ENCODE data around the gene SLC25A25. TPM values are rescaled to one million over a fixed set of nuclear protein-coding genes. Genes with fewer than 3 reads are reported as not detected.

SLC25A25 gene
- total RNA-seq, 1 experiment from 2014 or later, result 24.9 TPM

DNA sequence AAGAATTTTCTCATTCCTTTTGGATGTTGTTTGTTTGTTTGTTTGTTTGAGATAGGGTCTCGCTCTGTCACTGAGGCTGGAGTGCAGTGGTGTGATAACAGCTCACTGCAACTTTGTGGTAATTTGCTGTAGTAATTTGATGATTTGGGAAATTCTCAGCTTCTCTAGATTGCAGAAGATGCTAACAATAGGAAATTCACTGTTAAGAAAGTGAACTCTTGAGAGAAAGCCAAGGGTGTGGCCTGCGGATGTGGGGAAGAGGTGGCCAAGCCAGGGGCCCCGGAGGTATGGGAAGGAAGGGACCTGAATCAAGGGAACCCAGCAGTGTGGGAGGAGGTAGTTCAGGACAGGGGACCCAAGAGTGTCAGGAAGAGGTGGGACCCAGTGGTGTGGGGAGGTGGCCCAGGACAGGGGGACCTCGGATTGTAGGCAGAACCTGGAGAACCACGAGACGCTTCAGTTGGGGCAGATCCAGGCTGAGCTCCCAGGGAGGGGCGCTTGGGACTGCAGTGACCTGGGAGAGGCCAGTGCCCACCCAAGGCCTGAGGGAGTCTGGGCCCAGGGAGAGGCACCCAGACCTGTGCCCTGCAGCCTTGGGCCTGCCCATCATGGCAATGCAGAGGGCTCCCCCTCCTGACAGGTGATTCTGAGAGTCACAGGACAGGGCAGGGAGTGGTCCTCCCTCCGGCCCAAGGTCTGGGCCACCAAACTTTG is 75.7 kb downstream of the SLC25A25 start:
- DNase-seq (ENCODE audit: low read depth), result no peak

DNA sequence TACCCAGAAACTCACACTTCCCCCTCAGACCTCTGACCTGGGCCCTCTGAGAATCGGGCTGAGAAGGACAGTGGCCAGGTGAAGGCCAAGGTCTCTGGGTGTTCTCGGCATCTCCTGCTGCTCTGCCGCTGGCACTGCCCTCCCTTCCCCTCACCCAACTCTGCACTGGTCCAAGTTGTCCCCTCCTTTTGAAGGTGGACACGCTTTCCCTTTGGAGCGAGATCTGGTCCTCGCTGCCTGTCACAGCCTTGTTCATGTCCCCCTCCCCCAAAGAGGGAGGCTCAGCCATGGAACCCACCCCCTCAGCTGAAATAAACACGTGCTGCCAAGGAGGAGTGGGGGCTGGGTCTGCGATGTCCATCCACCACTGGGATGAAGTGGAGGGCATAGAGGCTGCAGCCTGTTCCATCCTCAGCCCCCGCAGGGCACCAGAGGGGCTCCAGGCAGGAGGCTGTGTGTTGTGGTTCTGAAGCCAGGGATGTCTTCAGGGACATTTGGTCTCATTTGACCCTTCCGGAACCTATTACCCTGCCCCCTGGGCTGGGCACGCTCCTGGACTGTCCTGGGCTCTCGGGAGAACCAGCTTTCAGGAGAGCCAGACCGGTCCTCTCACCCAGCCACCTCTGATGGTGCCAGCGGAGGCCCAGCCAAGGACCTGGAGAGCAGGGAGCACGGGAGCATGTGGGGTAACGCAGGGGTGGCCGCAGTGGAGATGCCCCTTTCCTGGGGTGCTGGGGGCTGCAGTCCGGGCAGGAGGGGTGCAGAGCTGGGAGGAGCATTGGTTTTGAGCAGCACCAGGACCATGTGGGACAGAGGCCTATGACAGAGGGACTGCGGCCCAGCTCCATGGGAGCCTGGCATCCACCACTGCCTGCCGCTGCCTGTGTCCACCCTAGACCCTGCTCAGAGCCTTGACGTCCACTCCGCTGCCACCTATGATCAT is 76.5 kb downstream of the SLC25A25 start:
- no peak for DNase-seq (ENCODE audit: low read depth)

DNA sequence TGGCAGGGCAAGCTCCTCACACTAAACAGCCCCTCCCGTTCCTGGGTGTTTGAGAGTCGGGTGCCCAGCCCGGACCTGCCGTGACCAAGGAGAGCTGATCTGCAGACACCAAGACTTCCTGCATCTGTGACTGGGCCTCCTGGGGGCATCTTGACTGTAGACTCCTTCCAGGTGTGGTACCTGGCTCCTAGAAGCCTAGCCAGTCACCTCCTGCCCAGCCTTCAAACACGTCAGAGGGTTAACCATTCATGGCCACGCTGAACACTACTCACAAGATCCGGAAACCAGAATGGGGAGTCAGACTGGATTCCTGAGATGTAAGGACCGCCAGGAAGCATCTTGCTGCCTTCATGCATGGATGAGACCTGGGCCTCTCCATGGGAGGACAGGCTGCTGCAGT is 77.5 kb downstream of the SLC25A25 start:
- no peak for DNase-seq (ENCODE audit: low read depth)

DNA sequence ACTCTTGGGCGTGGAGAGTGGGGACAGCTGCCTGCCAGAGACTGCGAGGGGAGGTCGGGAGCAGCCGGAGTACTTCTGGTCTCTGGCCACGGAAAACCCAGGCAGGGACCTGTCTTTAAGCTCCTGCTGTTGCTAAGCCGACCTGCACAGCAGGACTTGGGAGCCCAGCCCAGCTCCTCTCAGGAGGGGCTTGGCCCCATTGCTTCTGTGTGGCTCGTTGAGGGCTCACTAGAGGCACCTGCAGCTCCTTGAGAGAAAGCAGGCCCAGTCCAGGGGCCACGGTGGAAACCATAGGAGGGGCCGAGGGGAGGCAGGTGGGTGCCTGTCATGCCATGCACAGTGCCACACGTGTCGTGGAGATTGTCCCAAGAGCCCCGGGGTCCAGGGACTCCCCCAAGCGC is 77.9 kb downstream of the SLC25A25 start:
- no peak for DNase-seq (ENCODE audit: low read depth)

DNA sequence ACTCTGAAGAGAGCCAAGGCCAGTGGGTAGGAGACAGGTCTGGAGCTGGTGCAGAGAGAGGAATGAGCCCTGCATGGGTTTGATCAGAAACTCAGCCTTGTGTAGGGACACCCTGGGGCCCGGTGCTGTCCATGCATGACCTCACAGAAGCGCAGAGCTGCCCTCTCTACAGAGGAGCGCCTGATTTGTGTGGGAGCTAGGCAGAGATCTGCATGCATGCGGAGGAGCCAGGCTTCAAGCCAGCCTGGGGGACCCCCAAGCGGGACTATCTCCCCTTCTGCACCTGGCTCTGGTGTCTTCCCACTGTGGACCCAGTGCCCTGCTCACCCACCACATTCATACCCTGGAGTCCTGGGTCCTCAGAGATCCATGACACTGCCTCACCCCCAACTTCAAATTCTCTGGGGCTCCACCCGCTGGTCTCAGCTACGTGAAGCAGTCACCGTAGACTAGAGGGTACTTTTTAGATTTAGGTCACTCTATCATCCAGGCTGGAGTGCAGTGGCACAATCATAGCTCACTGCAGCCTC is 78.6 kb downstream of the SLC25A25 start:
- DNase-seq (ENCODE audit: low read depth), result no peak

DNA sequence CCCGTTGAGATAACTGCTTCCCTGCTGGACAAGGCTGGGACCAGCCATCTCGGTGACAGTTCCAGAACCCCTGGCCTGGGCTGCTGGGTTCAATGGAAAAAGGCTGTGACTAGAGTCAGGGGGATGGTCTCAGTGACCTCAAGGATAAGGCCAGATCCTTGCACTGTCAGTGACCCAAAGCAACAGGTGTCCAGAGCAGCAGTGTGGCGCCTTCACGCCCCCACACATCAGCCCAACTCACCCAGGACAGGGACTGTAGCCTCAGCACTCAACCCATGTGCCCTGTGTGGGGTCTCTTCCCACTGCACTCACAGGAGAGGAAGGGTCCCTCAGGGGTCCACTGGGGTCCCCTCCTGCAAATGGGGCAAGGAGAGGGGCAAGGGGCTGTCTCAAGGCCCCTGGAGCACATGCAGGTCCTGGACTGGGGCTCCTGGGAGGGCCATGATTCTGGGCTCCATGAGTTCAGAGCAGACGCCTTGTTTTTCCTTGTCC is 80.5 kb downstream of the SLC25A25 start:
- no peak for DNase-seq (ENCODE audit: low read depth)

DNA sequence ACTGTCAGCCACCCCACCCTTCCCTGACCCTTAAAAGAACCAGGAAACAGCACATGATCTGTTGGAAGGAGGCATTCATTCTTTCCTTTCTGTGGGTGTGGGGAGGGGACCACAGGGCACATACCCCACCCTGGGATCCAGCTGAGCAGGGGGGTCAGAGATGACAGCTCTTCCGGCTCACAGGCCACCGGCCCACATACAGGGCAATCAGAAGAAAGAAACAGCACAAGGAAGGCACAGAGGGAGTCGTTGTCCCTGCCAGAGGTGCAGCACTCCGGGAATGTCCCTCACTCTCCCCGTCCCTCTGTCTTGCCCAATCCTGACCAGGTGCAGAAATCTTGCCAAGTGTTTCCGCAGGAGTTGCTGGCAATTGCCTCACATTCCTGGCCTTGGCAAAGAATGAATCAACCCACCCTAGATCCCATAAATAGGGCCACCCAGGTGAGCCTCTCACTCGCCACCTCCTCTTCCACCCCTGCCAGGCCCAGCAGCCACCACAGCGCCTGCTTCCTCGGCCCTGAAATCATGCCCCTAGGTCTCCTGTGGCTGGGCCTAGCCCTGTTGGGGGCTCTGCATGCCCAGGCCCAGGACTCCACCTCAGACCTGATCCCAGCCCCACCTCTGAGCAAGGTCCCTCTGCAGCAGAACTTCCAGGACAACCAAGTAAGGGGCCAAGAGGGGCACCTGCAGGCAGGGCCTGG is 81.1 kb downstream of the SLC25A25 start, which contains the start of gene LCN2:
LCN2 (plus strand) TSS at position 453 of the 701 bp plus-strand sequence; CDS start at position 526, 73 bp downstream.
- DNase-seq (ENCODE audit: low read depth), result no peak

DNA sequence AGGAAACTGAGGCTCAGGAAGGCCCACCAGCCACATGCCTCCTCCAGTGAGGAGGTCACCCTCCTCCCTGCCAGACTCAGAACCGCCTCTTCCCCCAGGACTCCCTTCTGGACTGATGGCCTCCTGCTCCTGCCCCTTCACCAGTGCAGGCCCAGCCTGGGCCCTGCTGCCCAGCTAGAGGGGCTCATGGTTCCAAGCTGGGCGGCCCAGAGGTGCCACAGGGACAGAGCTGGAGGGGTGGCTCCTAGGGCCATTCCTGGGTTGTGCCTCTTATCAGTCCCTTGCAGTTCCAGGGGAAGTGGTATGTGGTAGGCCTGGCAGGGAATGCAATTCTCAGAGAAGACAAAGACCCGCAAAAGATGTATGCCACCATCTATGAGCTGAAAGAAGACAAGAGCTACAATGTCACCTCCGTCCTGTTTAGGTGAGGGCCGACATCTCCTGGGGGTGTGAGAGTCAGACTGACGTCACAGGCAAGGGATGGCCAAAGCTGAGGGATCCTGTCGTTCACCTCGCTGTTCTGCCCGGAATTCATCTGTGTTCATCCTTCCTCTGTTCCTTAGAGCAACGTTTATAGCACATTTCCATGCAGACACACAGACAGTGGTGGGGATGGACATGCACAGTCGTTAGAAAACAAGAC is 82.0 kb downstream of the SLC25A25 start:
- DNase-seq (ENCODE audit: low read depth), result no peak

DNA sequence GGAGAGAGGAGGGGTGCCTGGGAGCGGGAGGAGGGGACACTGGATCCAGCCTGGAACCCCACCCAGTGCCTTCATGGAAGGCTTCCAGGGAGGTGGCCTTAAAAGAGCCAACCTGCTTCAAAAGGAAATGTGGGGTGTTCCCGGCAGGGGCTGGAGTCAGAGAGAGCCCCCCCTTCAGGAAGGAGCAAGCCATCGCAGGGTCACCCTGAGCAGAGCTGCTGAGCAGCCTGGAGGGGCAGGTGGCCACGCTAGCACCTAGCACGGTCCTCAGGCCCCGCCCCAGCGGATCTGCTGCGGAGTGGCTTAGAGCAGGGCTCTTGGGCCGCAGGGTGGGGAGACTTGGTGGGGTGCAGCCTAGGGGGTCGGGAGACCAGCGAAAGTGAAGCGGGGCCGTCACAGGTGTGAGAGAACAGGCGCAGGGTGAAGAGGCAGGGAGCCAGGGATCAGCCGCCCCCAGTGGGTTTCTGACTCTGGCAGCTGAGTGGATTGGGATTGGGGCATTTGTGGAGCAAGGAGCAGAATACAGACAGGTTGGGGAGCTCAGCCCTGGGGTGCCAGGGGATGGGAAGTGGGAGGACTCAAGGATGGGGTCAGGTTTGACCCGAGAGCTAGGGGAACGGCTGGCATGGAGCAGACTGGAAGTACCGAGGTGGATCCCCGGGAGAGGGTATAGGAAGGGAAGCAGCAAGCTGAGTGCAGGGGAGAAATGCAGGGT is 82.7 kb downstream of the SLC25A25 start:
- DNase-seq (ENCODE audit: low read depth), result no peak

DNA sequence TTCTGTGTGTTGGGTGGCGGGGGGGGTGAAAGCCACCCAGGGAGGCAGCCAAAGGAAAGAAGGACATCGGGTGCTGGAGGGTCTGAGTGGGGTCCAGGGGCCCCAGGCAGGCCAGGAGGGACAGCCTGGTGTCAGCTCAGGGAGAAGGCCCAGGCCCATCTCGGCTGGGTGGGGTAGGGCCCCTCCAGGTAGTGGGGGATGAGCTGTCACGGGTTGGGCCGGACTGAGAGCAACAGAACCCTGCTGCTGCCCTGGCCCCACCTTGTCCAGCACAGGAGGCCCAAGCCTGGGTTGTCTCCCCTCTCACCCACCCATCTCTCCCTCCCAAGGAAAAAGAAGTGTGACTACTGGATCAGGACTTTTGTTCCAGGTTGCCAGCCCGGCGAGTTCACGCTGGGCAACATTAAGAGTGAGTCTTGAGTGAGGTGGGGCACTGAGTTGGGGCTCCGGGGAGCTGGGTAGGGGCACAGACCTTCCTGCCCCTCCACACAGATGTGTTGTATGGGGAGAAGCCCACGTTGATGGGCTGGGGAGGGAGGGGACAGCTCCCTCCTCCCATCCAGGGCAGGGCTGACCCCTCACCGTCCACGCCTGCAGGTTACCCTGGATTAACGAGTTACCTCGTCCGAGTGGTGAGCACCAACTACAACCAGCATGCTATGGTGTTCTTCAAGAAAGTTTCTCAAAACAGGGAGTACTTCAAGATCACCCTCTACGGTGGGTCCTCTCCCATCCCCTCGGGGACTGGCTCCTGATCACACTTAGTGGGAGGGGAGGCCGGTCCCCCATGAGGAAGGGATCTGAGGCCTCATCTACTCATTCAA is 83.5 kb downstream of the SLC25A25 start:
- DNase-seq (ENCODE audit: low read depth), result no peak

DNA sequence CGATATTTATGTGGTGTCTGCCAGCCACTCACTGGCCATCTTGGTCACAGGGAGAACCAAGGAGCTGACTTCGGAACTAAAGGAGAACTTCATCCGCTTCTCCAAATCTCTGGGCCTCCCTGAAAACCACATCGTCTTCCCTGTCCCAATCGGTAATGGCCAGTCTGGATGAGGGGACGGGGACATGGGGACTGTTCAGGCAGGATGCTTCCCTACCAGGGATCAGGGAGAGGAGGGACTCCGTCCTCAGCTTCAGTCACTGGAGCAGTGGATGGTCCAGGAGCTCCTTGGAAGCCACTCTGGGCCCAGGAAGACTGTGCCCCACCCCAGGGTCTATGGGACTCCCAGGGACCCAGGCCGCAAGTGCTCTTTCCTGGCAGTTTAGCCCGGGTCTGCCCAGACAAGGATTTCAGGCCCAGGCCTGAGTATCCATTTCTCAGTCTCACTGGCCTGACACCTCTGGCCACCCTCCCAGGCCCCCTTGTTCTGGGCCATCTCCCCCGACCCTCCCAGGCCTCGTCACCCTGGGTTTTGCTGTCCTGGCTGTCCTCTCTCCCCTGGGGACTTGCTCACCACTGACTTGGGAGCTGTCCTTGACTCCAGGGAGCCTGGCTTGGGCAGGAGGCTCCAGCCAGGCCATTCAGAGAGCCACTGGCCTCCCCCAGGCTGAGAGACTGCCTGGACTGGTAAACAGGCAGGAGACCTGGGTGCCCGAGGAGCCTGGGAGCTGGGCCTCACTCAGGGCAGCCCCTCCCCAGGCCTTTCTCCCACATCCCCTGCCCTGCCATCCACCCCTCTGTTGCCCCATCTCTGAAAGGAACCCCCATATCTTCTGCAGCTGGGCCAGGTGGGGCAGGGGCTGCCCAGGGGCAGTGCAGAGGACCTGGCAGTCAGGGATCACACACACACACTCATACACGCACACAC is 84.4 kb downstream of the SLC25A25 start:
- DNase-seq (ENCODE audit: low read depth), result no peak

DNA sequence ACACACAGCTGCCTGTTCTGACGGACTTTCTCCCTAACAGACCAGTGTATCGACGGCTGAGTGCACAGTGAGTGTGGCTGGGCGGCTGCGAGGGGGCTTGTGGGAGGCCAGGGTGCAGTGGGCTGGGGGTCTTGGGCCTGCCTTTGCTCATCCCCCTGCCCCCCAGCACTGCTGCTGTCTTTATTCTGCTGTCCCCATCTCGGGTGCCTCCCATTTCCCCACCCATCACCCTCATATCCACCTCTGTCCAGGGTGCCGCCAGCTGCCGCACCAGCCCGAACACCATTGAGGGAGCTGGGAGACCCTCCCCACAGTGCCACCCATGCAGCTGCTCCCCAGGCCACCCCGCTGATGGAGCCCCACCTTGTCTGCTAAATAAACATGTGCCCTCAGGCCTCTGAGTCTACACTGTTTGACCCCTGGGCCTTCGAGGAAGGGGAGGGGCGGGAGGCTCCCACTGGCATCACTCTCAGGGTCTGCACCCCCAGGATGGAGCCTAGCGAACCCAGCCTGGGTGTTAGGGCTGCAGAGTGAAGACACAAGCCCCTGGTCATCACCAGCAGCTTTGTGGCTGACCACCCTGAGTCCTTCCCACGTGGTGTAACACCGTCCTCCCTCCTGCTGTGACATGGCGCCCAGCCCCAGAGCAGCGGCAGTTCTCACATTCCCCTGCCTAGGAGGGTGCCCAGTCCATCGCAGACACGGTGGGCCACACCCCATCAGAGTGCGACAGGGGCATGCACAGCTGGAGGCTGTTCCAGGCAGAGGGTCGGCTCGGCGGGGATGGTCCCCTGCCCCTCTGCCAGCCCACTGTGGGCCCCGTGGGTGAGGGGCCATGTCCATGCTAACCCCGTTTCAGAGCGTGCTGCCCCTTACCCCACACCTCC is 85.3 kb downstream of the SLC25A25 start:
- no peak for DNase-seq (ENCODE audit: low read depth)

DNA sequence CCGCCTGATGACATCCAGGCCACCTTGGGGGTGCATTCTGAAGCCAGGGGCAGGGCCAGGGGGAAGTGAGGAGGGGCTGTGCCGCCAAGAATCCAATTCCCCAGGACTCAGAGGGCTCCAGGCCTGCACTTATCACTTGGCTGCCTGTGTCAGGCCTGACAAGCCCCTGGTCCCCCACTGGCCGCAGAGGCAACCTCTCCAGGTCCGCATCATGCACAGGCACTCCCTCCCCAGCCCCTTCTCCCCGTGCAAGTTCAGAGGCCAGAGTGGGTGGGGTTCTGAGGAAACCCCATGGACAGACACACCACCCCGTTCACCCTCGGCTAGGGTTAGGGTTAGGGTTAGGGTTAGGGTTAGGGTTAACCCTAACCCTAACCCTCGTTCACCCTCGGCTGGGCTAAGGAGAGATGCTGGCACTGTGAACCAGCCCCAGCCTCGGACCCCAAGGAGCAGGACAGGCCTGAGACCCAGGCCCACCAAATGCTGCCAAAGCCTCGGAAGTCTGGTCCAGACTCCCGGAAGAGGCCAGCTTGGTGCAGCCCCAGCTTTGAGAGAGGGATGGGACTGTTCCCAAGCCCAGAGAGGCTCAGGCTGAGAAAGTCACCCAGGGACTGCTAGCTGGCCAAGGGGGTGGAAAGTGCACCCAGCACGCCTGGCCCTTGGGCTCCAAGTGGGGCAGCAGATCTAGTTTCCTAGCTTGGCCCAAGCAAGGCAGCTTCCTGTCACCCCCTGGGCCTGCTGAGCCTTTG is 86.1 kb downstream of the SLC25A25 start:
- DNase-seq (ENCODE audit: low read depth), result no peak

DNA sequence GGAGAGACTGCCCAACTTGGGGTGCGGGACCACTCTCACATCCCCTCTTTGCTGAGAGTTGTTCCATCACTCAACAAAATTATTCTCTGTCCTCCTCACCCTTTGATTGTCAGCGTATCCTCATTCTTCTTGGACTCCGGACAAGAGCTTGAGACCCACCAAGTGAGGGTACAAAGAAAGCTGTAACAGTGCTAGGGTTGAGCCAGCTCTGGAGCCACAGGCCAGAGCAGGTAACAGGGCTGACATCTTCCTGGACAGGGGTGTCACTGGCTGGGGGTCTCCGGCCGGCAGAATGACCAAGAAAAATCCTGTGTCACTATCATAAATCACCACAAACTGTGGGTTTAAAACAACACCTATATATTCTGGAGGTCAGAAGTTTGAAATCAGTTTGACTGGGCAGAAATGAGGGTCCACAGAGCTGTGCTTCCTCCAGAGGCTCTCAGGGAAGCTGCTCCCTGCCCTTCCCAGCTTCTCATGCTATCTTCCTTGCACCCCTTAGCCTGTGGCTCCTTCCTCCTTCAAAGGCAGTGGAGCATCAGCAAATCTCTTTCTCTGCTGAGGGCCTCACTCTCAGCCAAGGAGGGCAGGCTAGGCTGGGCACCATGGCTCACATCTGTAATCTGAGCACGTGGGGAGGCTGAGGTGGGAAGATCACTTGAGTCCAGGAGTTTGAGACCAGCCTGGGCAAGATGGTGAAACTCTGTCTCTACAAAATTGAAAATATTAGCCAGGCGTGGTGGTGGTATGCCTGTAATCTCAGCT is 87.9 kb downstream of the SLC25A25 start:
- DNase-seq (ENCODE audit: low read depth), result no peak

Data from LHCN-M2 (cell line).